Measurements from ENCODE around the gene MRAP.
A peak's percentile ranks its signal among the peaks of the same experiment; 100 is the strongest.
"Not testable (repeated sequence)": the region's sequence is repeated elsewhere in the genome, so short reads cannot be mapped to it uniquely, and the experiment has no call there.

MRAP gene

DNA sequence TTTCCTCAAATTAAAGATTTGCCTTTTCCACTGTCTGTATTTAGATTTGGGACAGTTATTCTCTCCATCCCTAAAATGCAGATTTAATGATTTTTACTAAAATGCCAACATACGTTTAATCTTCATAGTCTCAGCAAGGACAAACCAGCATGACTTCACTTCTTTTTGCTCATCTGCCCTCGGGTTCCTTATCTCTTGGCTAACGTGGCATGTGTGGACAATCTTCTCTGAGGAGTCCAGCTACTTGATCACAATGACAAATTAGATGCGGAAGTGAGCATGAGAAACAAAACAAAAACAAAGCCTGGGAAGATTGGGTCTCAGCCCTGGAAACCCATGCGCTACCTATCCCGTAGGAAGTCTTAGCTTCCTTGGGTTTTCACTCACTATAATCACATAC, 1.0 kb downstream of the MRAP start:
- Histone ChIP-seq H3K27me3 (no peaks in the 10 kb centered on the region), H3K27ac (no peak overlapping the region), H3K9ac (no peak overlapping the region), H4K20me1 (no peaks in the 10 kb centered on the region), H3K4me1 (no peaks in the 10 kb centered on the region), H3K9me3 (no peaks in the 10 kb centered on the region), H3K4me2 (no peak overlapping the region), H3K4me3 (no peak overlapping the region), H3K36me3 (peaks cover 21% of the 10 kb centered on the region)
- no peak for TF ChIP-seq Cebpa-rat (IDR thresholded peaks at IDR 0.05)

DNA sequence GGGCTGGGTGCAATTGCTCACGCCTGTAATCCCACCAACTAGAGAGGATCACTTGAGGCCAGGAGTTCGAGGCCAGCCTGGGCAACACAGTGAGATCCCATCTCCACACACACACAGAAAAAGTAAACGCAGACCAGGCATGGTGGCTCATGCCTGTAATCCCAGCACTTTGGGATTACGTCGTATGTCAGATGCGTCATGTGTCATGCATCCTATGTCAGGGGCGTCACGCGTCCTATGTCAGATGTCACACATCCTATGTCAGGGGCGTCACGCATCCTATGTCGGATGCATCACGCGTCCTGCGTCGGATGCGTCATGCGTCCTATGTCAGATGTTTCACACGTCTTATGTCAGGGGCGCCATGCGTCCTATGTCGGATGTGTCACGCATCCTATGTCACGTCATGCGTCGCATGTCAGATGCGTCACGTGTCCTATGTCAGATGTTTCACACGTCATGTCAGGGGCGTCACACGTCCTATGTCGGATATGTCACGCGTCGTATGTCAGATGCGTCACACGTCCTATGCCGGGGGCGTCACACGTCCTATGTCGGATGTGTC, 1.5 kb downstream of the MRAP start:
- H3K27ac ChIP-seq, result no peak overlapping the region
- no peak overlapping the region for H3K9ac ChIP-seq
- peaks cover 21% of the 10 kb centered on the region for H3K36me3 ChIP-seq
- H4K20me1 ChIP-seq, result no peaks in the 10 kb centered on the region
- no peaks in the 10 kb centered on the region for H3K4me1 ChIP-seq
- no peaks in the 10 kb centered on the region for H3K27me3 ChIP-seq
- no peak for TF ChIP-seq Cebpa-rat (IDR thresholded peaks at IDR 0.05)
- H3K9me3 ChIP-seq, result no peaks in the 10 kb centered on the region
- H3K4me2 ChIP-seq, result no peak overlapping the region
- no peak overlapping the region for H3K4me3 ChIP-seq

DNA sequence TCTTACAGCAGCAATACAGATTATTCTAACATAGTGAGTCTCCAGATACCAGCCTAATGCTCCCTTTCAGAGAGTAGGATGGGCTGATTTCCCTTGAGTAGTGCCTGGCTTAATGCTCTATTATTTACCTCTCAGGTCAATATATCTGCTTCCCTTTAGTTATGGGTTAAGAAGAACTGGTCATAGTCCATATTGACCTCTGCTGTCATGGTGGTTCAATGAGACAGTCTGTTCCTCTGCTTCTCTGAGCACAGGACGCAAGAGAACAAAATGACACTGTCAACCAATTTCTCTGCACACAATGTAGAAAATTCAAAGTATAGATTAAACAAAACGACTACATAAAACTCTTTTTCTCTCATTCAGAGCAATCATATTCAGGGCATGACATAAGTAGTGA, 2.9 kb downstream of the MRAP start:
- no peaks in the 10 kb centered on the region for H3K9me3 ChIP-seq
- no peaks in the 10 kb centered on the region for H4K20me1 ChIP-seq
- H3K9ac ChIP-seq, result no peak overlapping the region
- no peak overlapping the region for H3K4me2 ChIP-seq
- H3K36me3 ChIP-seq, result peaks cover 25% of the 10 kb centered on the region
- TF ChIP-seq Cebpa-rat (IDR thresholded peaks at IDR 0.05), result no peak
- peaks cover 11% of the 10 kb centered on the region for H3K4me1 ChIP-seq
- H3K4me3 ChIP-seq, result no peak overlapping the region
- H3K27ac ChIP-seq, result no peak overlapping the region
- H3K27me3 ChIP-seq, result no peaks in the 10 kb centered on the region

DNA sequence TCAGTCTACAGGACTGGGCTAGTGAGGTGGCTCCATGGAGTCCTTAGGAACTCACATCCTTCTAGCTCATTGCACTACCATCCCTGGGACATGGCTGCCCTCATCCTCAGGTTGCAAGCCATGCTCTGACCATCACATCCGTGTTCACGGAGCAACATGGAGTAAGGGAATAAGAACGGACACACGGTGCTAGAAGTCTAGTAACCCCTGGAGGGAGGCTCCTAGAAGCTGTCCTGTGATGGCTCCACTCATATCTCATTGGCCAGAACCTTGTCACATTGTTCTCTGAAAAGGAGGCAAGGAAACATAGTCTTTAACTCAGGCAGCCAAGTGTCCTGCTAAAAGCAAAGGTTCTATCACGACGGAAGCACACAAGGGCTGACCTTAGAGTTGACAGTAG, 3.9 kb downstream of the MRAP start:
- no peak overlapping the region for H3K4me2 ChIP-seq
- H3K9ac ChIP-seq, result no peak overlapping the region
- H3K9me3 ChIP-seq, result no peaks in the 10 kb centered on the region
- H3K27ac ChIP-seq, result no peak overlapping the region
- no peaks in the 10 kb centered on the region for H4K20me1 ChIP-seq
- H3K36me3 ChIP-seq, result peaks cover 31% of the 10 kb centered on the region
- H3K4me3 ChIP-seq, result no peak overlapping the region
- H3K4me1 ChIP-seq, result peaks cover 11% of the 10 kb centered on the region
- no peaks in the 10 kb centered on the region for H3K27me3 ChIP-seq
- no peak for TF ChIP-seq Cebpa-rat (IDR thresholded peaks at IDR 0.05)

DNA sequence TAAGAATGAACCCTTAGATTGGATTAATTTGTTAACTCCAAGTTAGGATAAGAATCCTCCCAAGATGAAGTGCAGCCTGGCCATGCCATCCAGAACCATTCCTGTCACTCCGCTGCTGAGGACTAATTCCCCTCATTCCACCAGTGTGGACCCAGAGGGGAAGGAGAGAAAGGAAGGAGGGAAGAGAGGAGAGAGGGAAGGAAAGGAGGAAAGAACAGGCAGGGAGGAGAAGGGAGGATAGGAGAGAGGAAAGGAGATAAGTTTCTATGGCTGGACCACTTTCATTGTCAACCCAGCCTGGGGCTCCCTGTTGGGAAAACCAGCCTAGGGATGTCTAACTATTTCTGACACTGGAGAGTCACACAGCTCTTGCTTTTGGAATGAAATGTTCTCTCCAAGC, 4.7 kb downstream of the MRAP start:
- peaks cover 11% of the 10 kb centered on the region for H3K4me1 ChIP-seq
- no peak overlapping the region for H3K9ac ChIP-seq
- H3K27me3 ChIP-seq, result no peaks in the 10 kb centered on the region
- H3K4me2 ChIP-seq, result no peak overlapping the region
- peaks cover 39% of the 10 kb centered on the region for H3K36me3 ChIP-seq
- no peak overlapping the region for H3K4me3 ChIP-seq
- no peak for TF ChIP-seq Cebpa-rat (IDR thresholded peaks at IDR 0.05)
- H3K9me3 ChIP-seq, result no peaks in the 10 kb centered on the region
- no peaks in the 10 kb centered on the region for H4K20me1 ChIP-seq
- no peak overlapping the region for H3K27ac ChIP-seq

DNA sequence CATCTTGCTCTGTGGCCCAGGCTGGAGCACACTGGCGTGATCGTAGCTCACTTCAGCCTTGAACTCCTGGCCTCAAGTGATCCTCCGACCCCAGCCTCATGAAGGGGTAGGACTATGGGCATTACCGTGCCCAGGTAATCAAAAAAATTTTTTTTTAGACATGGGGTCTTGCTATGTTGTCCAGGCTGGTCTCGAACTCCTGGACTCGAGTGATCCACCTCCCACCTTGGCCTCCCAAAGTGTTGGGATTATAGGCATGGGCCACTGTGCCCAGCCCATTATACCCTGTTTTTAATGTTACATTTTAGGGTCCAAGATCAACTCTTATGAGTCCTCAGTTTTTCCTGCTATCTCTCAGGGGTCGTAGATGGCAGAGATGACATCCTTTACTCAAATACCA, 6.3 kb downstream of the MRAP start:
- Histone ChIP-seq H3K9me3 (no peaks in the 10 kb centered on the region), H3K4me3 (no peak overlapping the region), H4K20me1 (no peaks in the 10 kb centered on the region), H3K36me3 (peaks cover 48% of the 10 kb centered on the region), H3K4me2 (no peak overlapping the region), H3K4me1 (peaks cover 11% of the 10 kb centered on the region), H3K27ac (no peak overlapping the region), H3K27me3 (no peaks in the 10 kb centered on the region), H3K9ac (no peak overlapping the region)
- TF ChIP-seq Cebpa-rat (IDR thresholded peaks at IDR 0.05), result no peak

DNA sequence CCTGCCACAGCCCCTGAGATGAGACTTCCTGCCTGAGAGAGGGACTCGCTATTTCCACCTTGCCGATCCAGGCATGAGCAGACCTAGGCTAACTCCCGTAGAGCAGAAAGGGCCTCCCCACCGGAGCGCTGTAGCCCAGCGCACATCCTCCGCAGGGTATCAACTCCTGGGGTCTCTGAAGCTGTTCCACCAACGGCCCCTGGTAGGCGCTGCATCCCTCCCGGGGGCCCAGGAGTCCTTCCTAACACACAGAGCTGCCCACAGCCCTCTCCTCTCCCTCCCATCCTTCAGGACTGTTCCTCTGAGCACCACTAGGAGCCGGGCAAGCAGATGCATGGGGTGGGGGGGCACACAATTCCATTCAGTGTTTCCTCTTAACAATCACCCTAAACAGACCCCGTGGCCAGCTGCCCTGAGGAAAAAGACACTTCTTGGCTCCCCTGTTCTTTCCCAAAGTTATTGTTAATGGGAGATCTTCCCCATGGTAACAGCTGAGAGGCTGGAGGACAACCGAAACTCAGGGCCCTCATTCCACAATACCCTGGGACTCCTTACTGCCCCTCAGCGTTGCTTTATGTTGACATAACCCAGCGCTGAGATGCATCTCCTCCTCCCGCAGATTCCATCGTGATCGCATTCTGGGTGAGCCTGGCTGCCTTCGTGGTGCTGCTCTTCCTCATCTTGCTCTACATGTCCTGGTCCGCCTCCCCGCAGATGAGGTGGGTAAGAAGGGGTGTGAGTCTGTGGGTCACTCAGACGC, 7.5 kb downstream of the MRAP start:
- Histone ChIP-seq H3K4me3 (no peak overlapping the region), H3K27ac (peak overlapping the region; percentile 45), H3K36me3 (peaks cover 49% of the 10 kb centered on the region), H3K9ac (peak overlapping the region; percentile 36), H3K4me2 (peak overlapping the region; percentile 62), H3K4me1 (peaks cover 15% of the 10 kb centered on the region), H3K27me3 (no peaks in the 10 kb centered on the region), H3K9me3 (no peaks in the 10 kb centered on the region), H4K20me1 (peaks cover 1% of the 10 kb centered on the region; the same call in 1 of the 2 replicates)
- no peak for TF ChIP-seq Cebpa-rat (IDR thresholded peaks at IDR 0.05)

DNA sequence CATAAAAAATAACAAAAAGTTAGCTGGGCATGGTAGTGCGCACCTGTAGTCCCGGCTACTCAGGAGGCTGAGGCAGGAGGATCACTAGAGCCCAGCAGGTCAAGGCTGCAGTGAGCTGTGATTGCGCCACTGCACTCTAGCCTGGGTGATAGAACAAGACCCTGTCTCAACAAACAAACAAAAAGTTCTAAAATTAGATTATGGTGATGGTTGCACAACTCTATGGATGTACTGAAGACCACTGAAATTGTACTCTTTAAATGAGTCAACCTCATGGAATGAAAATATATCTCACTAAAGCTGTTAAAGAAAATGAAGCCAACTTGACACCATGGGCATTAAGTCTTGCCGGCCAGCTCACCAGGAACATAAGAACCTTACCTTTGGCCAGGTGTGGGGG, 9.1 kb downstream of the MRAP start:
- no peaks in the 10 kb centered on the region for H3K27me3 ChIP-seq
- H3K4me3 ChIP-seq, result no peak overlapping the region
- H3K27ac ChIP-seq, result no peak overlapping the region
- TF ChIP-seq Cebpa-rat (IDR thresholded peaks at IDR 0.05), result no peak
- H3K9ac ChIP-seq, result no peak overlapping the region
- no peaks in the 10 kb centered on the region for H3K9me3 ChIP-seq
- H3K4me1 ChIP-seq, result peaks cover 22% of the 10 kb centered on the region
- H3K36me3 ChIP-seq, result peaks cover 56% of the 10 kb centered on the region
- H4K20me1 ChIP-seq, result peaks cover 6% of the 10 kb centered on the region; the same call in 1 of the 2 replicates
- H3K4me2 ChIP-seq, result no peak overlapping the region

DNA sequence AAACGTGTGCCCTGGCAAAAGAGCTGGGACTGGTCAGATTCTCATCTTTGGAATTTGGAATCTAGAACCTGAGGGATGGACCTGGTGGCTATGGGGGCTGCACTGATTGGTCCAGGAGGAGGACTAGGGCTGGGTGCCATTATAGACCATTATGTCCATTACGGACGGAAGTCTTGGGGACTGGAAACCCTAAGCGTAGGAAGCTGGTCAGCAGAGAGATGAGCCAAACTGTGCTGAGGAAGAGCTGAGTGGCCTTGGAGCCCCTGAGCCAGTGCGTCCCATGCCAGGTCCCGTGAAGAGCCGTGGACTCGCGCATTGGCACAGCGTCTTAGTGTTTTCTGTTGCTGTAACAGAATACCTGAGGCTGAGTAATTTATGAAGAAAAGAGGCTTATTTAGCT, 10.0 kb downstream of the MRAP start:
- Histone ChIP-seq H4K20me1 (peaks cover 6% of the 10 kb centered on the region; the same call in 1 of the 2 replicates), H3K4me1 (peaks cover 22% of the 10 kb centered on the region), H3K27me3 (no peaks in the 10 kb centered on the region), H3K36me3 (peaks cover 65% of the 10 kb centered on the region), H3K9ac (no peak overlapping the region), H3K4me2 (no peak overlapping the region), H3K9me3 (no peaks in the 10 kb centered on the region), H3K4me3 (no peak overlapping the region), H3K27ac (no peak overlapping the region)
- TF ChIP-seq Cebpa-rat (IDR thresholded peaks at IDR 0.05), result no peak

DNA sequence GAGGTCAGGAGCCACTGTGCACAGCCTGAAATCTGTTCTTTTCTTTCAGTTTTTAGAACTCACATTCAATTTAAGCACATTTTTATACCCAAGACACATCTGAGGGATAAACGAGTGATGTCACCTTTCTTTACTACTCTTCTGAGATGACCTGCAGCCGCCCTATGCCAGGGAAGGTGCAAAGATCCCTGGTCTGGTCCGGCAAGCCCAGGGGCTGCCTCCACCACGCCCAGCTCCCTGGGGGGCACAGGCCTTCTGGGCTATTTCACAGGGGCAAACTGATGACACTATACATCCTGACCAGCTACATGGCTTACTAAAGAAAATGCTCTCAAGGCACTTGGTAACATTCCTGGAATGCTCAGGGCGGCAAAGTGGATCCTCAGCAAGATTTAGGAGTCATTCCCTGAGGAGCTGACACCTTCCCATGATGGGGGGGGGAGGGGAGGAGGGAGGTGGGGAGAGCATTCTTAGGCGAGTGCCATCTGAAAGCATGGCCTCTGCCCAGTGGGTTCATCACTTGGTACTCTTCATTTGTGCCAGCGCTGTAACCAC, 11.3 kb downstream of the MRAP start:
- Histone ChIP-seq H3K27me3 (no peaks in the 10 kb centered on the region), H3K27ac (no peak overlapping the region), H3K36me3 (peaks cover 76% of the 10 kb centered on the region), H3K4me2 (no peak overlapping the region), H3K4me1 (peaks cover 31% of the 10 kb centered on the region), H4K20me1 (peaks cover 12% of the 10 kb centered on the region), H3K9me3 (no peaks in the 10 kb centered on the region), H3K9ac (no peak overlapping the region), H3K4me3 (no peak overlapping the region)
- TF ChIP-seq Cebpa-rat (IDR thresholded peaks at IDR 0.05), result no peak

DNA sequence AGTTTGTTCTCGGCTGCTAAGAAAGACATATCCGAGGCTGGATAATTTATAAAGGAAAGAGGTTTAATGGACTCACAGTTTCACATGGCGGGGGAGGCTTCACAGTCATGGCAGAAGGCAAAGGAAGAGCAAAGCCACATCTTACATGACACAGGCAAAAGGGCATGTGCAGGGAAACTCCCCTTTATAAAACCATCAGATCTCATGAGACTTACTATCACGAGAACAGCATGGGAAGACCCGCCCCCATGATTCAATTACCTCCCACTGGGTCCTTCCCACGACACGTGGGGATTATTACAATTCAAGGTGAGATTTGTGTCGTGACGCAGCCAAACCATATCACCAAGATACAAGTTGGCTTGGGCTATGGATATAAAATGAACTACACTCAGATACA, 12.3 kb downstream of the MRAP start:
- H3K4me1 ChIP-seq, result peaks cover 26% of the 10 kb centered on the region
- not testable (repeated sequence) for H3K9ac ChIP-seq

More for the DNA sequence above, 12.3 kb downstream of the MRAP start:
- not testable (repeated sequence) for H3K4me3 ChIP-seq, H3K9me3 ChIP-seq, H3K27me3 ChIP-seq, H3K4me2 ChIP-seq, H3K27ac ChIP-seq
- peaks cover 13% of the 10 kb centered on the region for H4K20me1 ChIP-seq
- H3K36me3 ChIP-seq, result peaks cover 86% of the 10 kb centered on the region
